HepG2 (cell line): ENCODE measurements around the gene MTHFD1L. TPM values are rescaled to one million over a fixed set of nuclear protein-coding genes. Genes with fewer than 3 reads are reported as not detected.
A peak's percentile ranks its signal among the peaks of the same experiment; 100 is the strongest.

Source experiments
- ARID2 ChIP-seq: sonication (generic); formaldehyde crosslinking; IDR thresholded peaks from 2 replicates; pipeline ENCODE4 v1.8.1; 2022; ENCODE audit warnings: mild to moderate bottlenecking, missing genetic modification reagents, borderline replicate concordance
- ASH2L ChIP-seq: fragments of 300-600, 200-600 bp; sonication (generic); IDR thresholded peaks from 2 replicates; pipeline ENCODE4 v1.7.0; 2017; ENCODE audit warnings: low read depth, mild to moderate bottlenecking, moderate library complexity, mixed read lengths, low read length; ENCODE audit not compliant: insufficient read length
- ATF1 ChIP-seq: IDR thresholded peaks from 2 replicates; pipeline ENCODE4 v1.6.1; 2016; ENCODE audit warnings: mild to moderate bottlenecking, control low read depth
- ATF4 ChIP-seq, 2 experiments: fragments of 450-650 bp in 1 of 2; sonication (generic) in 1 of 2; formaldehyde crosslinking; IDR thresholded peaks; 2 replicates each; pipeline versions ENCODE4 v1.5.0 to v1.8.0; 2020 to 2022; ENCODE audit warnings: mild to moderate bottlenecking in 1 of 2, missing genetic modification reagents in 1 of 2
- CSRNP1 ChIP-seq: sonication (generic); formaldehyde crosslinking; IDR thresholded peaks from 2 replicates; pipeline ENCODE4 v1.8.1; 2023; ENCODE audit warnings: mild to moderate bottlenecking, missing genetic modification reagents
- ERF ChIP-seq: IDR thresholded peaks from 2 replicates; pipeline ENCODE4 v1.6.1; 2018; ENCODE audit warnings: missing biosample characterization, missing genetic modification reagents
- FOXK2 ChIP-seq: fragments of 450-650 bp; IDR thresholded peaks from 2 replicates; pipeline ENCODE4 v1.6.1; 2016
- HNF4A ChIP-seq: sonication (generic); formaldehyde crosslinking; IDR thresholded peaks from 2 replicates; pipeline ENCODE4 v1.4.0; 2020; ENCODE audit warnings: missing genetic modification reagents
- HOMEZ ChIP-seq: IDR thresholded peaks from 2 replicates; pipeline ENCODE4 v1.6.1; 2016; ENCODE audit warnings: low read depth
- JUNB ChIP-seq: sonication (generic); formaldehyde crosslinking; IDR thresholded peaks from 2 replicates; pipeline ENCODE4 v1.8.0; 2022; ENCODE audit warnings: missing genetic modification reagents, mild to moderate bottlenecking, borderline replicate concordance
- JUND ChIP-seq: sonication (generic); formaldehyde crosslinking; IDR thresholded peaks from 2 replicates; pipeline ENCODE4 v1.8.0; 2022; ENCODE audit warnings: mild to moderate bottlenecking, missing genetic modification reagents
- POLR2AphosphoS5 ChIP-seq: IDR thresholded peaks from 2 replicates; pipeline ENCODE4 v1.6.1; 2012; ENCODE audit warnings: low read depth, low read length
- REPIN1 ChIP-seq: sonication (generic); formaldehyde crosslinking; IDR thresholded peaks from 2 replicates; pipeline ENCODE4 v1.8.0; 2022; ENCODE audit warnings: missing genetic modification reagents, low read depth, mild to moderate bottlenecking, borderline replicate concordance
- SIX1 ChIP-seq: sonication (generic); formaldehyde crosslinking; IDR thresholded peaks from 2 replicates; pipeline ENCODE4 v1.4.0; 2020; ENCODE audit warnings: missing genetic modification reagents, borderline replicate concordance
- SIX4 ChIP-seq: sonication (generic); formaldehyde crosslinking; IDR thresholded peaks from 2 replicates; pipeline ENCODE4 v1.4.0; 2020; ENCODE audit warnings: missing genetic modification reagents
- SOX5 ChIP-seq: IDR thresholded peaks from 2 replicates; pipeline ENCODE4 v1.6.1; 2016; ENCODE audit warnings: borderline replicate concordance
- SPEN ChIP-seq: sonication (generic); formaldehyde crosslinking; IDR thresholded peaks from 2 replicates; pipeline ENCODE4 v1.5.1; 2020; ENCODE audit warnings: low read depth, mild to moderate bottlenecking, missing genetic modification reagents
- TARDBP ChIP-seq: sonication (generic); formaldehyde crosslinking; IDR thresholded peaks from 2 replicates; pipeline ENCODE4 v1.8.0; 2022; ENCODE audit warnings: mild to moderate bottlenecking, missing genetic modification reagents
- TP53 ChIP-seq: sonication (generic); formaldehyde crosslinking; conservative IDR thresholded peaks from 2 replicates; pipeline ENCODE4 v1.4.0; 2020; ENCODE audit warnings: missing genetic modification reagents
- ZBTB38 ChIP-seq: sonication (generic); formaldehyde crosslinking; IDR thresholded peaks from 2 replicates; pipeline ENCODE4 v1.5.1; 2020; ENCODE audit warnings: mild to moderate bottlenecking, missing genetic modification reagents
- ZFY ChIP-seq: sonication (generic); formaldehyde crosslinking; IDR thresholded peaks from 2 replicates; pipeline ENCODE4 v1.4.0; 2020; ENCODE audit warnings: missing genetic modification reagents
- ZGPAT ChIP-seq: IDR thresholded peaks from 2 replicates; pipeline ENCODE4 v1.6.1; 2016; ENCODE audit warnings: mild to moderate bottlenecking
- ZNF230 ChIP-seq: sonication (generic); formaldehyde crosslinking; IDR thresholded peaks from 2 replicates; pipeline ENCODE4 v1.4.0; 2020; ENCODE audit warnings: mild to moderate bottlenecking, missing genetic modification reagents
- ZNF331 ChIP-seq: sonication (generic); formaldehyde crosslinking; IDR thresholded peaks from 2 replicates; pipeline ENCODE4 v1.4.0; 2020; ENCODE audit warnings: missing genetic modification reagents
- ZNF431 ChIP-seq: sonication (generic); formaldehyde crosslinking; IDR thresholded peaks from 2 replicates; pipeline ENCODE4 v1.9.0; 2022; ENCODE audit warnings: missing genetic modification reagents, low read depth, mild to moderate bottlenecking, borderline replicate concordance
- ZNF878 ChIP-seq: sonication (generic); formaldehyde crosslinking; IDR thresholded peaks from 2 replicates; pipeline ENCODE4 v1.8.1; 2023; ENCODE audit warnings: mild to moderate bottlenecking, missing genetic modification reagents, moderate library complexity
- polyA plus RNA-seq, 8 experiments: library from polyadenylated mRNA; depleted of rRNA in 3 of 8; stranded (reverse) in 7 of 8; unstranded in 1 of 8; fragments of >200 nt; fragmentation: Illumina TruSeq in 4 of 8; extraction: Trizol in 4 of 8; gene quantifications; 2 replicates each; pipeline versions ENCODE4 v1.2.1 to v1.2.3, GENCODE V29; 2011 to 2016; ENCODE audit warnings: low read depth in 4 of 8, missing spikeins in 1 of 8, mixed read lengths in 1 of 8; ENCODE audit not compliant: insufficient read depth in 1 of 8
- total RNA-seq, 5 experiments: library from RNA; depleted of rRNA; stranded (reverse); fragments of >200 nt; fragmentation: Illumina TruSeq; extraction: Trizol; gene quantifications; 2 replicates each; pipeline ENCODE4 v1.2.3, GENCODE V29; 2016; ENCODE audit warnings: low read depth in 1 of 5

MTHFD1L gene
- total and polyA plus RNA-seq, 2 of the 13 experiments (the other 11 are each of a cell fraction or from before 2014, with no cell fraction given): 24.0 to 39.6 TPM

- 0 out of 2 replicates have a peak, but pooled peaks have one; percentile 17 for TF ChIP-seq ZFY (CRISPR knock-in tag)
- TF ChIP-seq ASH2L: peak; percentile 83
- TF ChIP-seq POLR2AphosphoS5: peak; percentile 50; the same call in 1 of the 2 replicates
- TF ChIP-seq ZBTB38: peak; percentile 53; the same call in 1 of the 2 replicates
- TF ChIP-seq SIX1 (CRISPR knock-in tag): peak; percentile 62; the same call in 1 of the 2 replicates
- TF ChIP-seq ZNF331 (CRISPR knock-in tag): peak; percentile 66; the same call in 1 of the 2 replicates
- peak; percentile 87 for TF ChIP-seq SOX5 (CRISPR knock-in tag)
- peak; percentile 89 for TF ChIP-seq HOMEZ (CRISPR knock-in tag)
- peak; percentile 77 for TF ChIP-seq FOXK2
- TF ChIP-seq ARID2 (CRISPR knock-in tag): peak; percentile 19; the same call in 1 of the 2 replicates
- TF ChIP-seq SIX4 (CRISPR knock-in tag): peak; percentile 55
- peak; percentile 68 for TF ChIP-seq ERF
- peak in 1 of 2 experiments; percentile 32; a peak in 1 of 4 replicates for TF ChIP-seq ATF4 (CRISPR knock-in tag; IDR thresholded peaks at IDR 0.05)
- peak; percentile 28; the same call in 1 of the 2 replicates for TF ChIP-seq REPIN1 (CRISPR knock-in tag)
- peak; percentile 53; the same call in 1 of the 2 replicates for TF ChIP-seq JUNB
- 0 out of 2 replicates have a peak, but pooled peaks have one; percentile 32 for TF ChIP-seq ZNF230
- peak; percentile 49; the same call in 1 of the 2 replicates for TF ChIP-seq TARDBP (CRISPR knock-in tag)
- peak; percentile 26; the same call in 1 of the 2 replicates for TF ChIP-seq ZNF431 (CRISPR knock-in tag)
- peak; percentile 91 for TF ChIP-seq HNF4A (CRISPR knock-in tag)
- TF ChIP-seq SPEN (CRISPR knock-in tag): peak; percentile 25; the same call in 1 of the 2 replicates
- TF ChIP-seq TP53 (CRISPR knock-in tag): 0 out of 2 replicates have a peak, but pooled peaks have one; percentile 26
- peak; percentile 95 for TF ChIP-seq ZGPAT (CRISPR knock-in tag)
- peak; percentile 42; the same call in 1 of the 2 replicates for TF ChIP-seq CSRNP1
- TF ChIP-seq ZNF878: peak; percentile 83; the same call in 1 of the 2 replicates
- peak; percentile 66; the same call in 1 of the 2 replicates for TF ChIP-seq ATF1 (CRISPR knock-in tag)
- peak; percentile 76; the same call in 1 of the 2 replicates for TF ChIP-seq JUND (CRISPR knock-in tag)
These were observed 170.8 kb downstream of the MTHFD1L start (continued) for GRCh38 chr6:151036211-151036721.
